ENCODE measurements around the gene PDCD6IP.

DNA sequence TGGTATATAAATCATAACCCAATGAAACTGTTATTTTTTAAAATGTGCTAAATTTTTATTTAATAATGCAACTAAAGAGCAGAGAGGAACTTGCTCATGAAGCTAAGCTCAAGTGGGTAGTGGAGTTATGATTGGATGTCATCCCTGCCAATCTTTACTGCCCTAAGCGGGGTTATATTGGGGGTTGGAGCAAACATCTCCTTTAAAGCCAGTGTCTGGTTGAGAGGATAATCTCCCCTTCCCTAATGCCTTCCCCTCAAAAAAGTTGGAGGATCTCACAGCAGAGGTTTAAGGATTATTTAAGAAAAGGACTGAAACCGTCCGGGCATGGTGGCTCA lies 48.2 kb upstream of the PDCD6IP start:
- TF ChIP-seq, protein P1, sequence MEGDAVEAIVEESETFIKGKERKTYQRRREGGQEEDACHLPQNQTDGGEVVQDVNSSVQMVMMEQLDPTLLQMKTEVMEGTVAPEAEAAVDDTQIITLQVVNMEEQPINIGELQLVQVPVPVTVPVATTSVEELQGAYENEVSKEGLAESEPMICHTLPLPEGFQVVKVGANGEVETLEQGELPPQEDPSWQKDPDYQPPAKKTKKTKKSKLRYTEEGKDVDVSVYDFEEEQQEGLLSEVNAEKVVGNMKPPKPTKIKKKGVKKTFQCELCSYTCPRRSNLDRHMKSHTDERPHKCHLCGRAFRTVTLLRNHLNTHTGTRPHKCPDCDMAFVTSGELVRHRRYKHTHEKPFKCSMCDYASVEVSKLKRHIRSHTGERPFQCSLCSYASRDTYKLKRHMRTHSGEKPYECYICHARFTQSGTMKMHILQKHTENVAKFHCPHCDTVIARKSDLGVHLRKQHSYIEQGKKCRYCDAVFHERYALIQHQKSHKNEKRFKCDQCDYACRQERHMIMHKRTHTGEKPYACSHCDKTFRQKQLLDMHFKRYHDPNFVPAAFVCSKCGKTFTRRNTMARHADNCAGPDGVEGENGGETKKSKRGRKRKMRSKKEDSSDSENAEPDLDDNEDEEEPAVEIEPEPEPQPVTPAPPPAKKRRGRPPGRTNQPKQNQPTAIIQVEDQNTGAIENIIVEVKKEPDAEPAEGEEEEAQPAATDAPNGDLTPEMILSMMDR (IDR thresholded peaks at IDR 0.05) = no peak
- TF ChIP-seq POLR2A (IDR thresholded peaks at IDR 0.05) = no peak

All from adrenal gland (tissue), 5 donors.